Measurements from ENCODE around the gene HSPB6.

Gene HSPB6

DNA sequence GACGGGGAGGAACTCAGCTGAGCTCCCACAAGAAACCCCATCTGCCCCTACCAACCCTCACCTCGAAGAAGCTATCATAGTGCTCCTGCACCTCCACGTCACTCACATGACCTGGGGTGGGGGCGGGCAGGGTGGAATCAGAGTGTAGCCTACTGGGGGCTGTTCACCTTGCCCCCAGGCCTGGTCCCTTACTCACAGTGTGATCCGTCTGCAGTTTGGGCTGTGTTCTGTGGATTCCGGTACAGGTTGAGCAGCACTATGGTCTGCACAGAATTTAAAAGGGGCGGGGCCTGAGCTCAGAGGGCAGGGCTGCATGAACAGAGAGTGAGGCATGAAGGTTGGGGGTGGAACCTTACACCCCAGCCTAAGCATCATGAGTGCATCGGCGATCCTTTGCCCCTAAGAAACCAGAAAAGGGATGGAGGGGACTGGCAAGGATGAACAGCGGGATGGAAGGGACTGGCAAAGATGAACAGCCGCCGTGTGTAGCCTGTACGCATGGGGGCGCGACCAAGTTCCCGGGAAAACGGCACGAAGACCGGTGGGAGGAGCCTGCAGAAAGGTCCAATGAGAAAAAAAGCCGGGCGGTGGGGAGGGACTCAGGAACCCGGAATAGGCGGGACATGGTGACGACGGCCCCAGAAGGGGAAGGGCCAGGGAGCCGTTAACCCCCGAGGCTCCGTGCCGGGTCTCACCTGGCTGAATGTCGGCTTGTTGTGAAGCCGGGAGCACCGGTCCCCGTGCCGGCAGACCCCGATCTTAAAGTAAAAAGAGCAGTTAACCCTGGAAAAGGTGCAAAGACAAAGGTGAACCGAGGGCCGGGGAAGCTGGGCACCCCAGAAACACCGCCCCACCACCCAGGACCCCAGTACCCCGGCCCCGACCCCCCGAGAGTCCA, 12.2 kb downstream of the HSPB6 start:
- peak; percentile 87 for DNase-seq

DNA sequence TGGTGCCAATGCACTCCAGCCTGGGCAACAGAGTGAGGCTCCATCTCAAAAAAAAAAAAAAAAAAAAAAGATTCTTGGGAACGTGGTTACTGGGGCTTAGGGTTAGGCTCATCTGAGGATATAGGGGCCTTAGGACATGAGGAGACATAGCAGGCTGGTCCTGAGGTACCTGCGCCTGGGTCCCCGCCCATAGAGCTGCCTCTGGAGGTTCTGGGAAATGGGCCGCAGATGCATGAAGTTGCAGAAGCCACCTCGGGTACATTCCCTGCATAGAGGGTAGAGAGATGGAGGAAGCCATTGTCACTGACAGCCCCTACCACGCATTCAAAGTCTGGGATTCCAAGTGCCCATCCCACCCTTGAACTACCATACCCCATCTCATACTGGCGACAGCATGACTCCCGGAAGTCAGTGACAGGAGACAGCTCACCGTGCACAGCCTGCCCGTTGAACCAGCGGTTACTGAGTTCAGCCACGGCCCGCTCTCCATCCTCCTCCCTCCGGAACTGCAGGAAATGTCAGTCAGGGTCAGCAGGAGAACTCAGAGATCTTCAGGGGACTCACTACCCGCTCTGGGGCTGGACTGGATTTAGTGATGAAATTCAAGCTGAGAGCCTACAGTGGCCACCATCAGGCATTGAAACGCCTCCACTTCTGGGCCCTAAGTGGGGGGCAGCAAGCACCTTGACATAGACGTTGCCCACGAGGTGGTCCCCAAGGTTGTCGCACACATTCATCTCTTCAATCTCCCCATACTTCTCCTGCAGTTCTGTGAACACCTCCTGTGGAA, 13.0 kb downstream of the HSPB6 start:
- no peak for DNase-seq

DNA sequence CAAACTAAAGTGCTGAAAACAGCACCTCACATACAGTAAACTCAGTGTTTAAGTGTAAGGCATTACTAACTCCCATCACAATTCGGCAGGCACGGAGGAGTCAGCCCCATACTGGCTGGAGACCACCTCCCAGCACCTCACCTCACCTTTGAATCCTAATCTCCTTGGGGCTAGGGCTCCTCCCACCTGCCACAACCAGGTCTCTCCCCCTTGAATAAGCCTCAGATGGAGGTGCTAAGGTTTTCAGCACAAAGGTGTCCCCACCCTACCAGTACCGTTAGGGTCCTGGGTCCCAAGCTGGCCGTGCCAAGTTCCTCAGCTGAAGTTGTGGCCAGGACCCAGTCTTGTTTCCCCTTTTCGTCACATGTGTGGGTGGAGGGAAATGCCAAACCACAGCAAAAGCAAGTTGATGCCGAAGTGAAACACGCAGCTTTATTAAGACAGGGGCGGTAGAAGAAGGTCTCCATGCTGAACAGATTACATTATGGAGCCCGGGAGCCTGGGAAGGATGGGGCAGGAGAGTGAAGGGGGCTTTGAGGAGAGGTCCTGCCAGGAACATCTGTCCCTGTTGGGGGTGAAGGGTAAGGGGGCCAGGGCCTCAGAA, 14.6 kb downstream of the HSPB6 start, which contains the start of gene IGFLR1:
Gene IGFLR1, minus strand, starts transcription at position 332 of the 604 bp plus-strand sequence. CDS start 1,272 bp downstream, outside the sequence.
- peak; percentile 48 for DNase-seq

DNA sequence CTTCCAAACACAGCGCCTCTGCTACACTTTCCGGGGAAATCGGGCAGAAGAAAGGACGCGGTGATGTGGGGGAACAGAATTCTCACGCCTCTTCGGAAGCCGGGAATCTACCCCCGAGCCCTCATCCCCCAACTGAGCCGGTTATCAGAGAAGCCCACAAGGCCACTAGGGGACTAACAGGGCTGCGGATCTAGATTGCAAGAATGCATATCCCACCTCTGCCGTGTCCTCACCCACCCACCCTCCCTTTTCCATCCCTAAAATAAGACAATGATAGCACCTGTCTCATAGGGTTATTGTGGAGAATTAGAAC, 15.7 kb downstream of the HSPB6 start:
- peak; percentile 27 for DNase-seq

DNA sequence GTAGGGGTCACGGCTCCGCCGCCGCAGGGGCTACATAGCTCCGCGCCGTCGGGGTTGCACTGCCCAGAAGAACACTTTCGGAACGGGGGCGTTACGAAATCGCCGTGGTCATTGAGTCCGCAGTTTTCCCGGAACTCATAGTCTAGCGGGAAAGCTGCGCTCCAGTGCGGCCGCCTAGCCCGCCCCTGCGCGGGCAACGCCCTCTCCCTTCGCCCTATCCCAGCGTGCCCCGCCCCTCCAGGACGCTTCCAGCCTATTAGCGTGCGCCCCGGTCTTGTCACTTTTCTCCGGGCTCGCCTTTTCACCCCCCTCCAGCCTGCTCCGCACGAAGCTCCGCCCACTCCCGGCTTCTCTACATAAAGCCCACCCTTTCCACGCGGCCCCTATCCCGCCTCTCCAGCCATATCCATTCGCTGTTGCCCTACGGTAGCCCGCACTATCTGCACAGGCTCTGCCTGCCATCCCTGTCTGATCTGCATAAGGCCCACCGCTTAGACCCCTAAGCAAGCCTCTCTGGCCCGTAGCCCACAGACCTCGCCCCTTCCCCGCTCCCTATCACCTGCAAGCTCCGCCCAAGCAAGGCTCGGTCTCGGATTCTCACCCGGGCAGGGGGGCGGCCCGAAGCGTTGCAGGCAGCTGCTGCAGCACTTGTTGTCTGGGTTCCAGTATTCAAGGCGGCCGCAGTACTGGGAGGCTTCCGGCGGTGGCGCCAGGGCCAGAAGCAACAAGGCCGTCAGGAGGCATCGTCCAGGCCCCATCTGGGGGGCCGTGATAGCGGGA, 16.2 kb downstream of the HSPB6 start:
- peak; percentile 93 for DNase-seq

DNA sequence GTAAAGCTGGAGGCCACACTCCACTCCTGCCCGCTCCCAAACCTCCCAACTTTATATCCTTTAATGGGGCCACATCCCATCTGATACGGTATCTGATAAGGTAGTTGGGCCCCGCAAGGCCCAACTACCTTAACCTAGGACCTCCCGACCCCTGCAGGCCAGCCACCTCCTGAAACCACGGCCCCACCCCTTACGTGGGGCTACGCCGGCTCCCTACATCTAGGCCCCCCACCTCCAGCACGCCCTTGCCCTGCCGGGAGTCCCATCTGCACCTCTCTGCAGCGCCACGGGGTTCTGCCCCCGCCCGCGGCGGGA, 16.8 kb downstream of the HSPB6 start:
- DNase-seq: no peak

DNA sequence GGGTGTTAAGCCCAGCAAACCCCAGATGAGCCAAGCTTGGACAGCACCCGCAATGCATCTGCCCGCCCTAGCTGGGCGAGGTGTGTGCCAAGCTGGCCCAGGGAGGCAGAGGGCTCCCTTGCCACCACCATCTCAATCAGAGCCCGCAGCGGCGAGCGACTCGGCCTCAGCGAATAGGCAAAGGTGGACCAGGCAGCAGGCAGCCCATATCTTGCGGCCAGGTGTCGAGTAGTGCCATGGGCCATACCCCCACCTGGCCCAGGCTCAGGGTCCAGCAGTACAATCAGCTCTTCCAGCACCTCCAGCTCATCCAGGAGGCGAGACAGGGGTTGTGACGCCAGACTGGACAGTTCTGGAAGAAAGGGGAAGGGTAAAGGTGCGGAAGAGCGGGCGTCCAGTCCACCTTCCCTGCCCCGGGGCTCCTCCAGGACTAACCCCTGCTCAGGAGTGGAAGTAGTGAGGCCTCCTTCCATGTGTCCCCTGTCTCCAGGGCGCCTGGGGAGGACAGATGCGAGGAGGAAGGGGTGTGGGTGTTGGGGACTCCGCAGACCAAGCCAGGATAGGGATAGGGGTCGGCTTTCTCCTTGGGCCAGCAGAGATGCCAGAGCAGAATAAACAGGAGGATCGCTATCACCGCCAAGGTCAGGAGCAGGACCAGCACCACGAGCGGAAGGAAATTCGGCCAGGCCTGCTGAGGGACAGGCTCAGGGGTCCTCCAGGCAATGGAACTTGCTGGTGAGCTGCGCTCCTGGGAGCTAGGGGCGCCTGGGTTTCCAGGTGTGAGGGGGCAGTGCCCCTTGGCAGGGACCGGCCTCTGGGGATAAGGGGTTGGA, 17.3 kb downstream of the HSPB6 start:
- no peak for DNase-seq

DNA sequence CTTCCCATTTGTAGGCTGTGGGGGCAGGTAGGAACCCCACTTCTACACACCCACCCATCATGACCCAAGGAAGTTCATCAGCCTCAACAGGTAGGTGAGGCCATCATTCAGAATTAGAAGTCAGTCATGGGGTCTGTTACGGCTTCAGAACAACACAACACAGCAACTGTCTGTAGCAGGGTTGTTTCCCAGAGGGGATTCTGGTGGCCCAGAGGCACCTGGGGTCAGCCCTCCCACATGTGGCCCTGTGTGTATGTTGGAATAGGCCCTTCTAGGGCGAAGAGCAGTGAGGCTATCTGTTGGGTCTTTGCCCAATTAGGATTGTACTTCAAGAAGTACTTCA, 18.0 kb downstream of the HSPB6 start:
- DNase-seq: no peak

DNA sequence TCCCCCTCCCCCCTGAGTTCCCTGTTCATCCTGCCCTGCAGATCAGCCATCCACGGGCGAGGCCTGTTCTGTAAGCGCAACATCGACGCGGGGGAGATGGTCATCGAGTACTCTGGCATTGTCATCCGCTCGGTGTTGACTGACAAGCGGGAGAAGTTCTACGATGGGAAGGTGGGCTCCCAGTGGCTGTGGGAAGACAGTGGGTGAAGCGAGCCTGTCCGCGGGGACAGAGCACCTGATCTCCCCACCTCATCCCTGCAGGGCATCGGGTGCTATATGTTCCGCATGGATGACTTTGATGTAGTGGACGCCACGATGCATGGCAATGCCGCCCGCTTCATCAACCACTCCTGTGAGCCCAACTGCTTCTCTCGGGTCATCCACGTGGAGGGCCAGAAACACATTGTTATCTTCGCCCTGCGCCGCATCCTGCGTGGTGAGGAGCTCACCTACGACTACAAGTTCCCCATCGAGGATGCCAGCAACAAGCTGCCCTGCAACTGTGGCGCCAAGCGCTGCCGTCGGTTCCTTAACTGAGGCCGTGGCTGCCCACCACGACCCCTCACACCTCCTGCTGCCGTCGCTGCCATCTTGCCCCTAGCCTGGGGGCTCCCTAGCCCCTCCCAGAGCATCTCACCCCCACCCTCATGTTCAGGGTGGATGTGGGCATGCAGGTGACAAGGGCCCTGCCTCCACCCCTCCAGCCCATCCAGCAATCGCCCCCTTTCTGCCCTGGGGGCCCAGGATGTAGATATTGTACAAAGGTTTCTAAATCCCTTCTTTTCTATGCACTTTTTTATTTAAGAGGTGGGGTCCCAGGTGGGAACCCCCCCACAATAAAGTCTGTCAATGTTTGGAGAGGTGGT, 18.6 kb downstream of the HSPB6 start:
- DNase-seq: no peak

DNA sequence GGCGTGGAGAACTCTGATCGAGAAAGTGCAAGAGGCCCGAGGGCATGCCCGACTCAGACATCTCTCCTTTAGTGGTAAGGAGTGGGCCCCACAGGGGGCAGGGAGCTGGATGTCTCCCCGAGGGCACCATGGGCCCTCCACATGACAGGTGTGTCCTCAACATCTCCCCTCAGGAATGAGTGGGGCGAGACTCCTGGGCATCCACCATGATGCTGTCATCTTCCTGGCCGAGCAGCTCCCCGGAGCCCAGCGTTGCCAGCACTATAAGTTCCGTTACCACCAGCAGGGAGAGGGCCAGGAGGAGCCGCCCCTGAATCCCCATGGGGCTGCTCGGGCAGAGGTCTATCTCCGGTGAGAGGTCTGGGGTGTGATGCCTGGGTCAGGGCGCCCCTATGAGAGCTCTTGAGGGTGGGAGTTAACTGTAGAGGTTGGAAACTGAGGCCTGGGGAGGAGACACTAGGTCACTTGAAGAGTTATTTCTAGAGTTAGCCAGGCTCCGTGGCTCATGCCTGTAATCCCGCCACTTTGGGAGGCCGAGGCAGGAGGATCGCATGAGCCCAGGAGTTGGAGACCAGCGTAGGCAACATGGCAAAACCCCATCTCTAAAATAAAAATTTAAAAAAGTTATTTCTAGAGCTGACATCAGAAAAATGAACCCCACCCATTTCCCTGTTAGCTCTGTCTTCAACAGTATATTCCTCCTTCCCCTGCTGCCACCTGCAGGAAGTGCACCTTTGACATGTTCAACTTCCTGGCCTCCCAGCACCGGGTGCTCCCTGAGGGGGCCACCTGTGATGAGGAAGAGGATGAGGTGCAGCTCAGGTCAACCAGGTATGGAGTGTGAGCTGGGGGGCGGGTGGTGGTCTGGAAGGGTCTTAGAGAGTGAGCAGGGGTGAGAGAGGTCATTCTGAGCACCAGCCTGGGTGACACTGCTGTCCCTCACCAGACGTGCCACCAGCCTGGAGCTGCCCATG, 19.6 kb downstream of the HSPB6 start:
- DNase-seq: no peak

DNA sequence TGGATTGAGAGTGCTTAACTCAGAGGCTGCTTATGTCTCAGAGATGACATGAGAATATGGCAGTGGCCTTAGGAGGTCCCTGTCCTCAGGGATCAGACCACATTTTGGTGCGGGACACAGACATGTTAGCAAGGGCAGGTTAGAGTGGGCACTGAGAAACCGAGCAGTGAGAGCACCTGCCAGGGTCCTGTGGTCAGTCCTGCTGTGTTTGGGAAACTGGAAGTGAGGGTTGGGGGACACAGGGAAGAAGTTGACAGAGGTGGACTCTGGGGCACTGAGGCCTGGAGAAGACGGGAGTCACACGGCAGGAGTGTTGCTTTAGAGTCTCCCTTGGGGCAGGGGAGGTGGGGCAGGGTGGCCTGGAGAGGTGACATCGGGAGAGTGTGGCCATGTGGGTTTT, 21.9 kb downstream of the HSPB6 start:
- DNase-seq: no peak

DNA sequence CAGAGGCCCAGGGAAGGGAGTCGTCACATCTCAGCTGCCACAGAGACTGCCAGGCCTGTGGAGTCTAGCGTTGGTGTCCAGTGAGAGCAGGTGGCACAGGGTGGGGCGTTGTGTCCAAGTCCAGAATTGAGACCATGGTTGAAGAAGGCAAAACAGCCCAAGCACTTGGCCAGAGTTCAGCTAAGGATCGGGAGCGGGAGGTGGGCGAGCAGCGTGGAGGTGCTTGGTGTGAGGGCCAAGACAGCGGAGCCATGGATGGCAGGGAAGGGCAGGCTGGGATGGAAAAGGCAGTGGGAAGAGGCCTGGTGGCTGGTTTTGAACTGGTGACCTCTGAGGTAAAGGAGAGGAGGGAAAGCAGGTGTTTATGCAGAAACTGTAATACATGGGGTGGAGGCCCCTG, 22.6 kb downstream of the HSPB6 start:
- no peak for DNase-seq

DNA sequence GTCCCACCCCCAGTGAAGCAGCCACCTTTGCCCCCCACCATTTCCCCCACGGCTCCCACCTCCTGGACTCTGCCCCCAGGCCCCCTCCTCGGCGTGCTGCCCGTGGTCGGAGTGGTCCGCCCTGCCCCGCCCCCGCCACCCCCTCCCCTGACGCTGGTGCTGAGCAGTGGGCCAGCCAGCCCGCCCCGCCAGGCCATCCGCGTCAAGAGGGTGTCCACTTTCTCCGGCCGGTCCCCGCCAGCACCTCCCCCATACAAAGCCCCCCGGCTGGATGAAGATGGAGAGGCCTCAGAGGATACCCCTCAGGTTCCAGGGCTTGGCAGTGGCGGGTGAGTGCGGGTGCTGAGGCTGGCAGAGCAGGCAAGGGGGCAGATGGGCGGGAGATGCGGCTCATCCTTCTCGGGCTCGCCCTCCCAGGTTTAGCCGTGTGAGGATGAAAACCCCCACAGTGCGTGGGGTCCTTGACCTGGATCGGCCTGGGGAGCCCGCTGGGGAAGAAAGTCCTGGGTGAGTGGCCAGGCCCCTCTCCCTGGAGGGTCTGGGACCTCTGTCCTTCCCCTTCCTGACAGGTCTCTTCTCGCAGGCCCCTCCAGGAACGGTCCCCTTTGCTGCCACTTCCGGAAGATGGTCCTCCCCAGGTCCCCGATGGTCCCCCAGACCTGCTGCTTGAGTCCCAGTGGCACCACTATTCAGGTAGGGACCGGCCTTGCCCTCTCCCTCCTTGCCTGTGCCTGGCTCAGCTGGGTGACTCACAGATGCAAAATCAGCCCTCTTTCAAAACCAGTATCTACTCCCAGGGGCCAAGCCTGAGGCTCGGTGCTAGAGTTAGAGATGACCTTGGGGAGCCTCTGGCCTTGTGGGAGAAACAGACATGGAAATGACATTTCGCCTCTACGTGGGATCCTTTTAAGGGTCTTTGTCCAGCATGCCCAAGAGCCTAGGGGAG, 23.4 kb downstream of the HSPB6 start:
- DNase-seq: no peak

DNA sequence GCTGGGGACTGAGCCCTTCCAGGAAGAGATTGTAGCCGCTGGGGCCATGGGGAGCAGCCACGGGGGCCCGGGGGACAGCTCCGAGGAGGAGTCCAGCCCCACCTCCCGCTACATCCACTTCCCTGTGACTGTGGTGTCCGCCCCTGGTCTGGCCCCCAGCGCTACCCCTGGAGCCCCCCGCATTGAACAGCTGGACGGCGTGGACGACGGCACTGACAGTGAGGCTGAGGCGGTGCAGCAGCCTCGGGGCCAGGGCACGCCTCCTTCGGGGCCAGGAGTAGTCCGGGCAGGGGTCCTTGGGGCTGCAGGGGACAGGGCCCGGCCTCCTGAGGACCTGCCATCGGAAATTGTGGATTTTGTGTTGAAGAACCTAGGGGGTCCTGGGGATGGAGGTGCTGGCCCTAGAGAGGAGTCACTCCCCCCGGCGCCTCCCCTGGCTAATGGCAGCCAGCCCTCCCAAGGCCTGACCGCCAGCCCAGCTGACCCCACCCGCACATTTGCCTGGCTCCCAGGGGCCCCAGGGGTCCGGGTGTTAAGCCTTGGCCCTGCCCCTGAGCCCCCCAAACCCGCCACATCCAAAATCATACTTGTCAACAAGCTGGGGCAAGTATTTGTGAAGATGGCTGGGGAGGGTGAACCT, 24.2 kb downstream of the HSPB6 start:
- DNase-seq: no peak

DNA sequence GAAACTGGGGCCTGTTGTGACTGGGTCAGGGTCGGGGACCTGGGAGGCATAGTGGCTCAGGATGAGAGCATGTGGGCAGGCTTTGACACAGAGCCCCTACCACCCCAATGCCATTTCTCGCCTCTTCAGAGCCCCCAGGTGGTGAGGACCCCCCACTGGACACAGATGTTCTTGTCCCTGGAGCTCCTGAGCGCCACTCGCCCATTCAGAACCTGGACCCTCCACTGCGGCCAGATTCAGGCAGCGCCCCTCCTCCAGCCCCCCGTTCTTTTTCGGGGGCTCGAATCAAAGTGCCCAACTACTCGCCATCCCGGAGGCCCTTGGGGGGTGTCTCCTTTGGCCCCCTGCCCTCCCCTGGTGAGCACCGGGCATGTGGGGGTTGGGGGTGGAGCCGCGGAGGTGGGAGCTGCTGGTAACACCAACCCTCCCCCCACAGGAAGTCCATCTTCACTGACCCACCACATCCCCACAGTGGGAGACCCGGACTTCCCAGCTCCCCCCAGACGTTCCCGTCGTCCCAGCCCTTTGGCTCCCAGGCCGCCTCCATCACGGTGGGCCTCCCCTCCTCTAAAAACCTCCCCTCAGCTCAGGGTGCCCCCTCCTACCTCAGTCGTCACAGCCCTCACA, 24.9 kb downstream of the HSPB6 start:
- no peak for DNase-seq

DNA sequence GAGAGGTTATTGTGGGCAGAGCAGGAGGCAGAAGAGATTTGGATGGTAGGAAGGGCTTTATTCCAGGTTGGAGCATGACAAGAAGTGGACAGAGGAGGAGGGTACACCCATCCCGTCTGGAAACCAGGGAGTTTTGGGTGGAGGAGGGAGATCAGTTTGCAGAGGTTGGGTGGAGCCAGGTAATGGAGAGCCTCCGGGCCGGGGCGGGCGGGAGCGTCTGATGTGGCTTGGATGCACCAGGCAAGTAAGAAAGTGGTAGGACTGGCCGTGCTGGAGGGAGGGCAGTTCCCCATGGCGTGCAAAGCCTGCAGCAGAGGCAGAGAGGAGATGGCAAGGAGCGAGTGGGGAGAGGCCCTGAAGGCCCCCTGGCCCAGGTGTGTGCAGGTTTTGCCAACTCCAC, 25.5 kb downstream of the HSPB6 start:
- DNase-seq: no peak

DNA sequence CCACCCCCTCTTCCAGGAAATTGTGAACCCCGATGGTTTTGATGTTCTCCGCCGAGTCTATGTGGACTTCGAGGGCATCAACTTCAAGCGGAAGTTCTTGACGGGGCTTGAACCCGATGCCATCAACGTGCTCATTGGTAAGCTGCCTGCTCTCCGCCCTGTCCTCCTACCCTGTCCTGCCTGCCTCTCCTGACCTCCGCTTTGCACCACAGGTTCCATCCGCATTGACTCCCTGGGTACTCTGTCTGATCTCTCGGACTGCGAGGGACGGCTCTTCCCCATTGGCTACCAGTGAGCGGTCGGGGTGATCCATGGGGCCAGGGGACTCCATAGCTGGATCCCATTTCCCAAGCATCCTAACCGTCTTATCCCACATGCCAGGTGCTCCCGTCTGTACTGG, 26.5 kb downstream of the HSPB6 start:
- no peak for DNase-seq

DNA sequence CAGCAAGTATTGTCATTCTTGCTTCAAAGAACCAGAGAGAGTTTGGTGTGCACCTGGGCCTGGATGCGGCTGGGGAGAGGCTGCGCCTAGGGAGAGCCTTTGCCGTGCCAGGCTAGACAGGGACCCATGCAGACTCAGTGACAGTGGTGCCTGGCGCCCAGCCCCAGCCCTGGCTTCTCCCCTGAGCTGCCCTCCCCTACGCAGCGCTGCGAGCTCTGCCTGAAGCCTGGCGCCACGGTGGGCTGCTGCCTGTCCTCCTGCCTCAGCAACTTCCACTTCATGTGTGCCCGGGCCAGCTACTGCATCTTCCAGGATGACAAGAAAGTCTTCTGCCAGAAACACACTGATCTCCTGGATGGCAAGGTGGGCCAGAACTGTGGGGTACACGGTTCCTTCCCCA, 27.1 kb downstream of the HSPB6 start:
- no peak for DNase-seq

Measured in activated effector memory CD4-positive, alpha-beta T cell treated with Interleukin-2 at 50 U/mL for 16 hours (primary cell).